Loucy (cell line): ENCODE results near the gene OR4K13.

Source experiments
- H2AFZ ChIP-seq: fragments of 200-600 bp; sonication (generic); 2 replicates; pipeline ENCODE4 v1.6.0; 2016; ENCODE audit warnings: antibody characterized with exemption, mild to moderate bottlenecking, low read length, moderate library complexity
- H3F3A ChIP-seq: fragments of 200-600 bp; 2 replicates; pipeline ENCODE4 v1.6.0; 2016; ENCODE audit warnings: antibody characterized with exemption, low read depth, mild to moderate bottlenecking
- H3K27me3 ChIP-seq: fragments of 200-600 bp; sonication (generic); 2 replicates; pipeline ENCODE4 v1.6.1; 2014; ENCODE audit warnings: low read length, mild to moderate bottlenecking; ENCODE audit not compliant: insufficient read depth, poor library complexity, severe bottlenecking
- H3K36me3 ChIP-seq: fragments of 200-600 bp; sonication (generic); 2 replicates; pipeline ENCODE4 v1.6.1; 2016; ENCODE audit warnings: low read length; ENCODE audit not compliant: insufficient read depth
- H3K4me1 ChIP-seq: fragments of 200-600 bp; sonication (generic); 2 replicates; pipeline ENCODE4 v1.5.1; 2014; ENCODE audit warnings: low read length, mild to moderate bottlenecking; ENCODE audit not compliant: insufficient read depth, poor library complexity, severe bottlenecking
- H3K4me2 ChIP-seq: fragments of 200-600 bp; sonication (generic); 2 replicates; pipeline ENCODE4 v1.6.0; 2014; ENCODE audit warnings: antibody characterized with exemption, low read length, low read depth, mild to moderate bottlenecking; ENCODE audit not compliant: poor library complexity, severe bottlenecking
- H3K4me3 ChIP-seq: fragments of 200-600 bp; sonication (generic); 2 replicates; pipeline ENCODE4 v1.5.1; 2014; ENCODE audit warnings: low read length, mild to moderate bottlenecking, mixed read lengths; ENCODE audit not compliant: poor library complexity, severe bottlenecking
- H3K79me2 ChIP-seq: fragments of 200-600 bp; sonication (generic); 2 replicates; pipeline ENCODE4 v1.6.1; 2014; ENCODE audit warnings: low read length; ENCODE audit not compliant: insufficient read depth
- H3K9ac ChIP-seq: fragments of 200-600 bp; sonication (generic); 2 replicates; pipeline ENCODE4 v1.6.0; 2014; ENCODE audit warnings: mild to moderate bottlenecking, low read depth, low read length, moderate library complexity; ENCODE audit not compliant: poor library complexity, severe bottlenecking
- H3K9me2 ChIP-seq: fragments of 200-600 bp; sonication (generic); replicated peaks from 2 replicates; pipeline ENCODE4 v1.6.1; 2016; ENCODE audit warnings: low read depth, low read length, mixed read lengths
- H3K9me3 ChIP-seq: fragments of 200-600 bp; sonication (generic); 2 replicates; pipeline ENCODE4 v1.6.1; 2014; ENCODE audit warnings: mild to moderate bottlenecking, antibody characterized with exemption, low read length, low read depth; ENCODE audit not compliant: insufficient read depth
- H4K20me1 ChIP-seq: fragments of 200-600 bp; sonication (generic); 2 replicates; pipeline ENCODE4 v1.6.0; 2014; ENCODE audit warnings: antibody characterized with exemption, low read length, mild to moderate bottlenecking; ENCODE audit not compliant: insufficient read depth, poor library complexity, severe bottlenecking
- CTCF ChIP-seq: fragments of 200-600 bp; sonication (generic); conservative IDR thresholded peaks from 2 replicates; pipeline ENCODE4 v1.5.1; 2014; ENCODE audit warnings: mild to moderate bottlenecking, antibody characterized with exemption, low read length
- EZH2phosphoT487 ChIP-seq: fragments of 200-600 bp; IDR thresholded peaks from 2 replicates; pipeline ENCODE4 v1.6.1; 2018; ENCODE audit warnings: antibody characterized with exemption, mild to moderate bottlenecking, moderate library complexity, borderline replicate concordance

Gene OR4K13

GRCh38 chr14:20001863-20002262 is 34.0 kb downstream of the OR4K13 start, which contains the start of gene OR4Q2:
OR4Q2 (plus strand) TSS chr14:20002163.
- no peaks in the 10 kb centered on the region for H3K9me3 ChIP-seq
- no peak within 1 kb of the TSS for H3K9ac ChIP-seq
- TF ChIP-seq CTCF = no peak
- TF ChIP-seq EZH2phosphoT487 = no peak
- no peaks in the 10 kb centered on the region for H4K20me1 ChIP-seq
- H3K36me3 ChIP-seq = no peaks in the 10 kb centered on the region
- H3F3A ChIP-seq = no peaks in the 10 kb centered on the region
- no peak within 1 kb of the TSS for H3K4me2 ChIP-seq
- no peaks in the 10 kb centered on the region for H3K79me2 ChIP-seq
- no peaks in the 10 kb centered on the region for H3K4me1 ChIP-seq
- H2AFZ ChIP-seq = no peak within 1 kb of the TSS
- no peak within 1 kb of the TSS for H3K4me3 ChIP-seq
- no peaks in the 10 kb centered on the region for H3K27me3 ChIP-seq
- no peaks in the 10 kb centered on the region; the same call in 1 of the 2 replicates for H3K9me2 ChIP-seq

- no peaks in the 10 kb centered on the region for H3K36me3 ChIP-seq
- H4K20me1 ChIP-seq = no peaks in the 10 kb centered on the region
- H3K79me2 ChIP-seq = no peaks in the 10 kb centered on the region
- H3K4me1 ChIP-seq = no peaks in the 10 kb centered on the region
- H3K27me3 ChIP-seq = no peaks in the 10 kb centered on the region
- no peak overlapping the region for H3K9ac ChIP-seq
- no peak overlapping the region for H2AFZ ChIP-seq
- H3K9me2 ChIP-seq = no peaks in the 10 kb centered on the region
- H3K4me3 ChIP-seq = no peak overlapping the region
- H3K4me2 ChIP-seq = no peak overlapping the region
- no peaks in the 10 kb centered on the region for H3F3A ChIP-seq
- no peaks in the 10 kb centered on the region for H3K9me3 ChIP-seq
- TF ChIP-seq CTCF = no peak
- TF ChIP-seq EZH2phosphoT487 = no peak
Measured at GRCh38 chr14:19993438-19993837, 42.4 kb downstream of the OR4K13 start.
